ENCODE results near the gene NPEPL1. TPM values are rescaled to one million over a fixed set of nuclear protein-coding genes. Genes with fewer than 3 reads are reported as not detected.

Gene NPEPL1
- total and polyA plus RNA-seq, 10 of the 15 experiments (the other 5 are each of a cell fraction or from before 2014, with no cell fraction given), result 0.08 to 21.3 (median 10.2) TPM

- WGBS (ENCODE audit: insufficient coverage, insufficient replicate concordance, low lambda C conversion rate, missing lambda C conversion rate), result 72% methylated on average over 20 of the region's 23 CpGs
- no peaks in the 10 kb centered on the region for H3K79me2 ChIP-seq (ENCODE audit: control insufficient read depth, insufficient read depth, low read length)
- no peak overlapping the region for H3K4me2 ChIP-seq (ENCODE audit: control insufficient read depth, insufficient read depth)
- no TSS peak for BruUV-seq (replicated peaks)
- in situ Hi-C loops (cut with MboI) (no loop called here), intact Hi-C loops (cut with micrococcal nuclease; ENCODE audit: unreplicated experiment) (no loop called here)
- ATAC-seq (0 out of 3 replicates have a peak, but pooled peaks have one; percentile 18), FAIRE-seq (no peak), DNase-seq (ENCODE audit: low read depth, low spot score) (no peak)
- no peaks in the 10 kb centered on the region for H3K4me1 ChIP-seq (ENCODE audit: control insufficient read depth, insufficient read depth, low read length)
- H3K27ac ChIP-seq (ENCODE audit: control insufficient read depth, insufficient read depth), result no peak overlapping the region
- ChIA-PET SMC1A (ENCODE audit: uncharacterized antibody, unreplicated experiment) (no interaction called here), RAD21 (ENCODE audit: unreplicated experiment) (no interaction called here), POLR2A (no interaction called here), CTCF (no interaction called here)
- no peak overlapping the region for H3K9ac ChIP-seq (ENCODE audit: control insufficient read depth, insufficient read depth, low read length)
- no peaks in the 10 kb centered on the region for H3K27me3 ChIP-seq (replicated peaks in 1 of 2; ENCODE audit: control insufficient read depth in 2 of 2, insufficient read depth in 2 of 2, low read length in 1 of 2)
- no peak overlapping the region for H2AFZ ChIP-seq (ENCODE audit: control insufficient read depth, low read depth, low read length)
- no peaks in the 10 kb centered on the region for H3K9me3 ChIP-seq (replicated peaks; ENCODE audit: control insufficient read depth, insufficient read depth, low read length)
- H4K20me1 ChIP-seq (ENCODE audit: control insufficient read depth, insufficient read depth), result no peaks in the 10 kb centered on the region
- TF ChIP-seq PML (IDR thresholded peaks at IDR 0.05; ENCODE audit: low read length) (no peak), IKZF1 (conservative IDR thresholded peaks at IDR 0.05) (no peak), CBX5 (IDR thresholded peaks at IDR 0.05; ENCODE audit: low read depth) (no peak), RB1 (IDR thresholded peaks at IDR 0.05; ENCODE audit: borderline replicate concordance) (no peak), PAX8 (IDR thresholded peaks at IDR 0.05) (no peak), NR2C1 (IDR thresholded peaks at IDR 0.05) (no peak), CBFB (IDR thresholded peaks at IDR 0.05; ENCODE audit: low read depth) (no peak), YY1 (IDR thresholded peaks at IDR 0.05; ENCODE audit: low read depth, low read length) (no peak), HDGF (IDR thresholded peaks at IDR 0.05) (no peak), BHLHE40 (IDR thresholded peaks at IDR 0.05; ENCODE audit: borderline replicate concordance in 1 of 2, low read depth in 2 of 2, low read length in 1 of 2) (no peak), MLLT1 (IDR thresholded peaks at IDR 0.05) (no peak), BCL3 (IDR thresholded peaks at IDR 0.05; ENCODE audit: borderline replicate concordance, insufficient read depth, low read depth, low read length, poor library complexity, severe bottlenecking) (no peak)
- no peak overlapping the region for H3K4me3 ChIP-seq
- H3K36me3 ChIP-seq (ENCODE audit: control insufficient read depth in 2 of 2, insufficient read depth in 2 of 2, low read length in 1 of 2), result no peaks in the 10 kb centered on the region
Measured at GRCh38 chr20:58717278-58718091, 24.9 kb downstream of the NPEPL1 start.

Measured in GM12878 (cell line).